Tibial artery (tissue), 4 donors: Measurements from ENCODE around the gene TSPAN18.

Source experiments
- DNase-seq, 2 donors: peaks; one replicate each; pipeline ENCODE4 v3.0.0-alpha.2; 2019
- H3K27ac ChIP-seq, 2 donors: fragments of 200-600 bp; sonication (generic) in 1 of 2; 1 replicate in 1 of 2; 2 replicates in 1 of 2; pipeline ENCODE4 v1.5.1; 2018 to 2019; ENCODE audit warnings: mild to moderate bottlenecking in 1 of 2
- H3K27me3 ChIP-seq, 2 donors: fragments of 200-600 bp; sonication (generic) in 1 of 2; one replicate each; pipeline versions ENCODE4 v1.5.1 to v1.6.0; 2016 to 2019
- H3K36me3 ChIP-seq, 3 donors: fragments of 200-600 bp; sonication (generic) in 2 of 3; one replicate each; pipeline ENCODE4 v1.5.1; 2016 to 2019; ENCODE audit warnings: mild to moderate bottlenecking in 2 of 3
- H3K4me1 ChIP-seq, 4 donors: fragments of 200-600 bp; sonication (generic) in 2 of 4; 1 replicate in 3 of 4; 2 replicates in 1 of 4; pipeline ENCODE4 v1.5.1; 2016 to 2019
- H3K4me3 ChIP-seq, 2 donors: fragments of 200-600 bp; sonication (generic) in 1 of 2; 1 replicate in 1 of 2; 2 replicates in 1 of 2; pipeline ENCODE4 v1.5.1; 2018 to 2019; ENCODE audit warnings: mild to moderate bottlenecking in 2 of 2
- H3K9me3 ChIP-seq, 3 donors: fragments of 200-600 bp; sonication (generic) in 1 of 3; one replicate each; pipeline ENCODE4 v1.5.1; 2016 to 2019
- intact Hi-C: fragments of 100-400 bp; cut with DNase I; formaldehyde crosslinking; loops from one replicate; pipeline ENCODE4 v1.15.0; 2023; ENCODE audit warnings: low total_unique reads
- TF ChIP-seq, protein P1 (sequence below), 2 experiments: fragments of 200-600 bp in 1 of 2; fragments of 450-650 bp in 1 of 2; IDR thresholded peaks; one replicate each; pipeline ENCODE4 v1.5.1; 2017 to 2019; ENCODE audit warnings: antibody characterized with exemption in 2 of 2, mild to moderate bottlenecking in 1 of 2, moderate library complexity in 1 of 2

The TSPAN18 gene

DNA sequence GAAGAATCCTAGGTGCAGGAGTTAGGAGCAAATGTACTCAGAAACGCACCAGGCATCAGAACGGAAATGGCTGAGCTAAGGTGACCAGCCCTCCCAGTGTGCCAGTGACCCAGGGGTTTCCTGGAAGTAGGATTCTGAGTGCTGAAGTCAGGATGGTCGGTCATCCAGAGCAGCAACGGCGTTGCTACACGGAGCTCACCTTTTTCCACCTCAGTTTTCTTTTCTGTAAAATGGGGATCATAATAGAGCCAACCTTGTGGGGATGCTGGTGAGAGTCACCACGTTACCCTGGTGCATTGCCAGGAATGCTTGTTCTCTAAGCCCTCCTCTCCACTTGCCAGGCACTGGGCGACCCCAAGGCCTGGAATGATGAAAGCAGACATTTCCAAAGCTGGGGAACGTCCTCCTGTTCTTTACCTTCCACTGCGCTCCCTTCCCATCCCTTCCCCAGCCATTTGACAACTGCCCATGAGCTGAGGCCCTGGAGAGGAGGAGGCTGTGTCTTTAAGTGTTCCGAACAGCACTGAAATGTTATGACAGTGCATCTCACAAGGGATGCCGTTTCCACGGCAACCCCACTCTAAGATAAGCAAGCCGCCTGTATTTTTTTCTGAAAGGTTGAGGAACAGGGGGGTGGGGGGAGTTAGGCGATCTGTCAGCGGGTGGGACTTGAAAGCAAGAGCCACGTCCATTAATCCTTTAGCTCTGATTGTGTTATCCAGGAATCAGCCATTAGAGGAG lies 66.8 kb downstream of the TSPAN18 start:
- intact Hi-C loops, result no loop called here
- Histone ChIP-seq H3K27ac (no peak overlapping the region), H3K36me3 (no peaks in the 10 kb centered on the region), H3K9me3 (no peaks in the 10 kb centered on the region), H3K4me3 (no peak overlapping the region), H3K4me1 (peaks cover 0 to 7% (median 5%) of the 10 kb centered on the region in 4 donors), H3K27me3 (no peaks in the 10 kb centered on the region)
- no peak for DNase-seq
- TF ChIP-seq, protein P1, sequence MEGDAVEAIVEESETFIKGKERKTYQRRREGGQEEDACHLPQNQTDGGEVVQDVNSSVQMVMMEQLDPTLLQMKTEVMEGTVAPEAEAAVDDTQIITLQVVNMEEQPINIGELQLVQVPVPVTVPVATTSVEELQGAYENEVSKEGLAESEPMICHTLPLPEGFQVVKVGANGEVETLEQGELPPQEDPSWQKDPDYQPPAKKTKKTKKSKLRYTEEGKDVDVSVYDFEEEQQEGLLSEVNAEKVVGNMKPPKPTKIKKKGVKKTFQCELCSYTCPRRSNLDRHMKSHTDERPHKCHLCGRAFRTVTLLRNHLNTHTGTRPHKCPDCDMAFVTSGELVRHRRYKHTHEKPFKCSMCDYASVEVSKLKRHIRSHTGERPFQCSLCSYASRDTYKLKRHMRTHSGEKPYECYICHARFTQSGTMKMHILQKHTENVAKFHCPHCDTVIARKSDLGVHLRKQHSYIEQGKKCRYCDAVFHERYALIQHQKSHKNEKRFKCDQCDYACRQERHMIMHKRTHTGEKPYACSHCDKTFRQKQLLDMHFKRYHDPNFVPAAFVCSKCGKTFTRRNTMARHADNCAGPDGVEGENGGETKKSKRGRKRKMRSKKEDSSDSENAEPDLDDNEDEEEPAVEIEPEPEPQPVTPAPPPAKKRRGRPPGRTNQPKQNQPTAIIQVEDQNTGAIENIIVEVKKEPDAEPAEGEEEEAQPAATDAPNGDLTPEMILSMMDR (IDR thresholded peaks at IDR 0.05), result no peak

DNA sequence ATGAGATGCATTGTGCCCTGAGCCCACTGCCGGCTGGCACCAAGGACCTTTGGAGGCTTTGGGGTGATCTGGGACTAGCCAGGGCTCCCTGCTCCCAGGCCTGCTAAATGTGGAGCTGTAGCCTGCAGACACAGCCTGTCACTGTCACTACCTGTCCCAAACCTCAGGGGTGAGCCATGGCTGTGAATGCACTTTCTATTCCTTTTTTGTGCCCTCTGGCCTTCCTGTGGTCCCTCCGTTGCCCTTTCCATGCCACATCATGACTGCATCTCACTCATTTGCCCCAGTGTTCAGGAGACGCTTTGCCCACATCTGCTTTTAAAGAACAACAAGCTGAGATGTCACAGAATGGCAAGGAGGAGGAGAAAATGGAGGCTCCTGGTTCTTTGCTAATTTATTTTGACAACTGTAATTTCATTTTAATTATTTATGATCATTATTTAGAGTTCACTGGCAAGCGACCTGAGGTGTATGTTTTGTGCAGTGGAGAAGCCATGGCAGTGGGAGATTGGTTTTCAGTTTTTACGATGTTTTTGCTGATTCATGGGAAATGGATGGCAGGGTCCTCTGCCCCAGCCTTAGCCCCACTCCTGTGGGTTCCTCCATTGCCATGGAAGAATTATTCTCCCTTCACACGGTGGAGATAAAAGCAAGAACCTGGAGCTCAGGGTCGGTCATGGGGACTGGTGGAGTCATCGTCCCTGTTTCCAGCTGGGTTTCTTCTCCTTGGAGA lies 69.2 kb downstream of the TSPAN18 start:
- no peaks in the 10 kb centered on the region for H3K9me3 ChIP-seq
- no peaks in the 10 kb centered on the region for H3K27me3 ChIP-seq
- no peaks in the 10 kb centered on the region for H3K36me3 ChIP-seq
- H3K4me3 ChIP-seq, result no peak overlapping the region
- no peak overlapping the region for H3K27ac ChIP-seq
- H3K4me1 ChIP-seq, result peaks cover 0 to 14% (median 13%) of the 10 kb centered on the region in 4 donors
- DNase-seq, result no peak
- intact Hi-C loops, result no loop called here
- TF ChIP-seq, protein P1 (IDR thresholded peaks at IDR 0.05), result no peak

DNA sequence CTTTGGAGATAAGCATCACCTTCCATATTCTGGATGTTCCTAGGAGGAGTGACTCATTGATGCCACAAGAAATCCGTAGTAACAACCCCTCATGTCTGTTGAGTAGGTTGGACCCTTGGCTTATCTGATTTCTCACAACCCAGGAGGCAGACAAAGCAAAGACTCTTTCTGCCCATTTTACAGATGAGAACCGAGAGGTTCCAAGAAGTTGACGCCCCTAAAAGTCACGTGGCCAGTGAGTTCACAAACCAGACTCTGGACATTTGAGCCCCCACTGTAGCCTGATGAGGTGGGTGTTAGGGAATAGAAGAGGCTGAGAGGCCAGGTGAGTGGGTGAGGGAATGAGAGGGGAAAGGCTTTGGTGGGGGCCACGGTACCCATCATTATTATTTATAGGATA lies 70.3 kb downstream of the TSPAN18 start:
- no peaks in the 10 kb centered on the region for H3K9me3 ChIP-seq
- TF ChIP-seq, protein P1 (IDR thresholded peaks at IDR 0.05), result no peak
- H3K4me3 ChIP-seq, result no peak overlapping the region
- H3K4me1 ChIP-seq, result peaks cover 0 to 14% (median 13%) of the 10 kb centered on the region in 4 donors
- no peak for DNase-seq
- intact Hi-C loops, result no loop called here
- no peaks in the 10 kb centered on the region for H3K36me3 ChIP-seq
- H3K27me3 ChIP-seq, result no peaks in the 10 kb centered on the region
- H3K27ac ChIP-seq, result no peak overlapping the region

DNA sequence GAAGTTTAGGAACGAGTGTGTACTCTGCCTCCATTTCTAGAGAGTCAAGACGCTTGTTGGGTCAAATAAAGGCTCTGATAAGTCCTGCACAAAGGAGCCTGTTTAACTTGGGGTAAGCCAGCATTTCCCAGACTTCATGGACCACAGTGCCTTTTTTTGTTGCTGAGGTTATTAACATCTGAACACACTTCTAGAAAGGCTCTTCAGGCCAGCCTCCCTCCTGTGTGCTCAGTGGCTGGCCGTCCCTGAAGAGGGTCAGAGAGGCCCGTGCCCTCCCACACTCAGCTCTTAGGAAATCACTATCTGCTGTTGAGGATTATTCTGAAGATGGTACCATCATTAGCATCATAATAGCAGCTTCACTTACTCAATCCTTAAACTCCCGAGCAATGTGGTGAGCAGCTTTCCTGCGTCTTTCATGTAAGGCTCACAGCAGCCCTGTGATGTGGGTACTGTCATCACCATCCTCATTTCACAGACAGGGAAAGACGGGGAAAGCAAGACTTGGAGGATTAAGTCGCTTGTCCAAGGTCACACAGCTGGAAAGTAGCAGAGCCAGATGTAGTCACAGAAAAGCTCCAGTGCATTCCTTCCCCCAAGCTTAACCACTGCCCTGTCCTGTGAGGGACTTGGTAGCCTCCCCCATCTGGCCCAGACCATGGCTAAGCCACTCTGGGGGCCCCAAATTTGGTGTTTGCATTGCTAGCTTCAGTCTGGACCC lies 71.3 kb downstream of the TSPAN18 start:
- no peak for DNase-seq
- Histone ChIP-seq H3K4me3 (no peak overlapping the region), H3K27me3 (no peaks in the 10 kb centered on the region), H3K36me3 (no peaks in the 10 kb centered on the region), H3K4me1 (peaks cover 0 to 14% (median 13%) of the 10 kb centered on the region in 4 donors), H3K27ac (peak overlapping the region; percentile 18 to 21), H3K9me3 (no peaks in the 10 kb centered on the region)
- TF ChIP-seq, protein P1 (IDR thresholded peaks at IDR 0.05), result no peak
- intact Hi-C loops, result no loop called here

DNA sequence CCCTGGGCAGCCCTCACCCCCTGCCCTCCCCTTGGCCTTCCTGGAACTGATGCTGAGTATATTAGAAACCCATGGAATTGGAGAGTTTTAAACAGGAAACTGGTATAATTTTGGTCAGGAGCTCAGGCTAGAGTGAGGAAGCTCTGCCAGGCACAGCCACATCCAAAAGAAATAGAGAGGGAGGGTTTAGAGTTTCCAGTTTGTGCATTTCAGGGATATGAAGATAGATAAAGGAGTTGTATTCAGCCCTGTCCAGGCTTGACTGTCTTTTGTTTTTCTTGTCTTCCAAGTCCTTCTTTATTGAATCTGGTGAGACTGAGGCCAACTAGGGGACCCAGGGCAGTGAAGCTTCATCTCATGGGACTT lies 71.8 kb downstream of the TSPAN18 start:
- DNase-seq, result no peak
- H3K4me1 ChIP-seq, result peaks cover 0 to 14% (median 13%) of the 10 kb centered on the region in 4 donors
- H3K27me3 ChIP-seq, result no peaks in the 10 kb centered on the region
- intact Hi-C loops, result no loop called here
- H3K4me3 ChIP-seq, result no peak overlapping the region
- no peaks in the 10 kb centered on the region for H3K9me3 ChIP-seq
- TF ChIP-seq, protein P1 (IDR thresholded peaks at IDR 0.05), result no peak
- H3K27ac ChIP-seq, result peak overlapping the region; percentile 18 to 21
- no peaks in the 10 kb centered on the region for H3K36me3 ChIP-seq
